GM10847 (cell line): ENCODE data around the gene MTR.

Experiments
- POLR2A ChIP-seq: IDR thresholded peaks from 2 replicates; pipeline ENCODE4 v1.6.1; 2011; ENCODE audit not compliant: insufficient read length; ENCODE audit errors: extremely low read depth

The MTR gene

GRCh38 chr1:236837115-236837514 is 42.0 kb downstream of the MTR start:
- no peak for TF ChIP-seq POLR2A

- TF ChIP-seq POLR2A: no peak
Measured at GRCh38 chr1:236837897-236838296, 42.8 kb downstream of the MTR start.

GRCh38 chr1:236841341-236841740 is 46.2 kb downstream of the MTR start:
- no peak for TF ChIP-seq POLR2A

- TF ChIP-seq POLR2A: no peak
Measured at GRCh38 chr1:236844499-236845271, 49.6 kb downstream of the MTR start.

GRCh38 chr1:236845830-236846229 is 50.7 kb downstream of the MTR start:
- no peak for TF ChIP-seq POLR2A

GRCh38 chr1:236848274-236848923 is 53.3 kb downstream of the MTR start:
- no peak for TF ChIP-seq POLR2A

GRCh38 chr1:236850077-236850979 is 55.2 kb downstream of the MTR start:
- TF ChIP-seq POLR2A: no peak

GRCh38 chr1:236851871-236852270 is 56.8 kb downstream of the MTR start:
- no peak for TF ChIP-seq POLR2A

GRCh38 chr1:236853921-236854604 is 59.0 kb downstream of the MTR start:
- no peak for TF ChIP-seq POLR2A

GRCh38 chr1:236854605-236854983 is 59.5 kb downstream of the MTR start:
- TF ChIP-seq POLR2A: no peak

GRCh38 chr1:236858165-236858564 is 63.1 kb downstream of the MTR start:
- no peak for TF ChIP-seq POLR2A

- no peak for TF ChIP-seq POLR2A
Measured at GRCh38 chr1:236860101-236860500, 65.0 kb downstream of the MTR start.

GRCh38 chr1:236860674-236861073 is 65.6 kb downstream of the MTR start:
- TF ChIP-seq POLR2A: no peak

GRCh38 chr1:236861560-236862218 is 66.6 kb downstream of the MTR start:
- no peak for TF ChIP-seq POLR2A

- no peak for TF ChIP-seq POLR2A
Measured at GRCh38 chr1:236862219-236862591, 67.1 kb downstream of the MTR start.
